WERI-Rb-1 (cell line): Measurements from ENCODE around the gene GMDS.

Source experiments
- DNase-seq: peaks from one replicate; pipeline ENCODE4 v3.0.0-alpha.2; 2020
- H3K27ac ChIP-seq: fragments of 250-450 bp; sonication (Bioruptor Pico); 2 replicates; pipeline ENCODE4 v1.5.1; 2020; ENCODE audit warnings: mild to moderate bottlenecking, moderate library complexity
- H3K27me3 ChIP-seq: fragments of 250-450 bp; sonication (Bioruptor Pico); 2 replicates; pipeline ENCODE4 v1.5.1; 2021; ENCODE audit warnings: mild to moderate bottlenecking, low read depth, moderate library complexity; ENCODE audit not compliant: insufficient read depth, severe bottlenecking
- H3K36me3 ChIP-seq: fragments of 250-450 bp; sonication (Bioruptor Pico); 2 replicates; pipeline ENCODE4 v1.5.1; 2020; ENCODE audit warnings: mild to moderate bottlenecking, moderate library complexity
- H3K4me3 ChIP-seq: 2 replicates; pipeline ENCODE4 v1.5.1; 2011; ENCODE audit warnings: low read depth, mild to moderate bottlenecking, control low read depth, low read length
- H3K9me3 ChIP-seq: fragments of 250-450 bp; sonication (Bioruptor Pico); 2 replicates; pipeline ENCODE4 v1.5.1; 2021; ENCODE audit warnings: mild to moderate bottlenecking, moderate library complexity; ENCODE audit not compliant: severe bottlenecking
- TF ChIP-seq, protein P1 (sequence below): IDR thresholded peaks from 2 replicates; pipeline ENCODE4 v1.5.1; 2011; ENCODE audit warnings: low read depth, mild to moderate bottlenecking, control low read depth, inconsistent platforms, low read length

The GMDS gene

DNA sequence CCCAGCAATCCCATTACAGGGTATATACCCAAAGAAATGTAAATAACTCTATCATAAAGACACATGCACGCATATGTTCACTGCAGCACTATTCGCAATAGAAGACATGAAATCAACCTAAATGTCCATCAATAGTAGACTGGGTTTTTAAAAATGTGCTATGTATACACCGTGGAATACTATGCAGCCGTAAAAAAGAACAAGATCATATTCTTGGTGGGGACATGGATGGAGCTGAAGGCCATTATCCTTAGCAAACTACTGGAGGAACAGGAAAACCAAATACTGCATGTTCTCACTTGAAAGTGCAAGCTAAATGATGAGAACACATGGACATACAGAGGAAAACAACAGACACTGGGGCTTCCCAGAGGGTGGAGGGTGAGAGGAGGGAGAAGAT lies 201.2 kb downstream of the GMDS start:
- Histone ChIP-seq H3K27me3 (no peaks in the 10 kb centered on the region), H3K9me3 (no peaks in the 10 kb centered on the region), H3K4me3 (no peak overlapping the region), H3K36me3 (no peaks in the 10 kb centered on the region), H3K27ac (no peak overlapping the region)
- no peak for DNase-seq
- TF ChIP-seq, protein P1, sequence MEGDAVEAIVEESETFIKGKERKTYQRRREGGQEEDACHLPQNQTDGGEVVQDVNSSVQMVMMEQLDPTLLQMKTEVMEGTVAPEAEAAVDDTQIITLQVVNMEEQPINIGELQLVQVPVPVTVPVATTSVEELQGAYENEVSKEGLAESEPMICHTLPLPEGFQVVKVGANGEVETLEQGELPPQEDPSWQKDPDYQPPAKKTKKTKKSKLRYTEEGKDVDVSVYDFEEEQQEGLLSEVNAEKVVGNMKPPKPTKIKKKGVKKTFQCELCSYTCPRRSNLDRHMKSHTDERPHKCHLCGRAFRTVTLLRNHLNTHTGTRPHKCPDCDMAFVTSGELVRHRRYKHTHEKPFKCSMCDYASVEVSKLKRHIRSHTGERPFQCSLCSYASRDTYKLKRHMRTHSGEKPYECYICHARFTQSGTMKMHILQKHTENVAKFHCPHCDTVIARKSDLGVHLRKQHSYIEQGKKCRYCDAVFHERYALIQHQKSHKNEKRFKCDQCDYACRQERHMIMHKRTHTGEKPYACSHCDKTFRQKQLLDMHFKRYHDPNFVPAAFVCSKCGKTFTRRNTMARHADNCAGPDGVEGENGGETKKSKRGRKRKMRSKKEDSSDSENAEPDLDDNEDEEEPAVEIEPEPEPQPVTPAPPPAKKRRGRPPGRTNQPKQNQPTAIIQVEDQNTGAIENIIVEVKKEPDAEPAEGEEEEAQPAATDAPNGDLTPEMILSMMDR = no peak

DNA sequence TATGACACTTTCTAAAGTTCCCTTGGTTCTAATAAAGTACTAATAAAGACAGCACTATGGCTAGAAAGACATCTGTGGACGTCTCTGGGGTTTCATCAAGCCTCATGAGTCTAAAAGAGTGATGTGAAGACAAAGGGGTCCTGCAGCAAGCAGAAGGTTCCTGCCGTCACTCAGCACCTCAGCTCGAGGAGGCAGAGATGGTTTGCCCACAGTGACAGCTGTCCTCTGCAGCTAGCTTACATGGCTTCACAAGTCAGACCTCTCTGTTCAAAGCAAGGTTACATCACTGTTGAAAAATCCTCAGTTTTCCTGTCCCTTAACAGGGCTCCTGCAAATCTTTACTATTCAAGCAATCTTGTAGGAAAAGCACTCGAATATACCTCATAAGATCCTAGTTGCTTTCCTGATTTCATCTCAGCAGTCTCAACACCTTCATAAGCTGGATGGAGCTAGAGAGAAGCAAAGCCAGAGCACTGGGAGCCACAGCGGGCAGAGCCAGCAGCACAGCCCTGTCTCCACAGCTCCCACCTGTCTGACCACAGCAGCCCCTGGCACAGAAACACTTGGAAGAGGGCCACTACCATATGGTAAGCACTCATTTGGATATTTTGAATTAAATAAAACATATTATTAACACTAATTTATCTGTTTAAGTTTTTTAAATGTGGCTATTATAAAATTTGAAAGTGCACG lies 202.3 kb downstream of the GMDS start:
- TF ChIP-seq, protein P1 = no peak
- Histone ChIP-seq H3K9me3 (no peaks in the 10 kb centered on the region), H3K36me3 (no peaks in the 10 kb centered on the region), H3K27me3 (no peaks in the 10 kb centered on the region), H3K4me3 (no peak overlapping the region), H3K27ac (no peak overlapping the region)
- no peak for DNase-seq

DNA sequence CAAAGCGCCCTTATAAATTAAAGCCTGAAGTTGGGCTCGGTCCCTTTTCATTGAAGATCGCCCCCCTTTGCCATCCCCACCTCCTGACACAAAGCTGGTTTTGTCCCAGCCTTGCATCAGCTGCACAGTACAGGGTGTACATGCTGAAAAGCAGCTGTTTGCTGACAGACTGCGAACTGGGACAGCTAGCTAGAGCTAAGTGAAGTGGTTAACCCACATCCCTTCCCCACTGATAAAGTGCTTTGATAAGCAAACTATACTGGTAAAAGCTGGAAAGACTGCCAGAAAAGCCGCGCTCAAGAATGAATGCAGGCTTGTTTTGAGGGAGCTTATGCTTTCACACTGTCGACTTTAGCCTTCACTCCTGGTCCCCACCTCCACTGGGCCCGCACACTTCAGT lies 207.3 kb downstream of the GMDS start:
- DNase-seq = no peak
- H3K4me3 ChIP-seq = no peak overlapping the region

DNA sequence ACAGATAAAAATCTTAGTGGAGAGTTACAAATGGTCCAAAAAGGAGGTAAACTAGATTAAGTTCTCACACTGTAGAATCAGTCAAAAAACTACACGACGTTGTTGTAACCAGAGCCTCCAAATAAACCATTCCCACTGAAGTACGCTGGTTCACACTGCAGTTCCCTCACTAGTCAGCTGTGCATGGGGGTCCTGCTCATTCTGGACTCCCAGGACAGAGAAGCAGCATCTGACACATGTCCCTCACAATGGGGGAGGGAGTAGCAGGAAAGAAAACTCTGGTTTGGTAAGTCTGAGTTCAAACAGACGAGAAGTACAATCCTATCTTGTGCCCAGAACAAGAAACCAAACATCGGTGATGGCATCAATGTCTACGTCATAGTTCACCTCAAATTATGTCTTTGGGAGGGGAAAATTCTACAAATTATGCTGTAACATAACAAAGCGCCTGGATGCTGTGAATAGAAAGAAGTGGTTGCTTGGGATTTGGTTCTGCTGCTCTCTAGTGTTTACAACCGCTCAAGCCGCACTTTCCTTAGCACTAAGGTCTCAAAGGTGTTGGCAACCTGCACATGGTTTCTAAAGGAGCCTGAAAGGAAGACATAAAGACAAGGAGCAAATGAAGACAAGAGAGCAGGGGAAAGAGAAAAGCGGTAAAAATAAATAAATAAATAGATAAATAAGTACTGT lies 208.0 kb downstream of the GMDS start:
- TF ChIP-seq, protein P1 = peak; percentile 64
- Histone ChIP-seq H3K4me3 (no peak overlapping the region), H3K27me3 (no peaks in the 10 kb centered on the region), H3K36me3 (no peaks in the 10 kb centered on the region), H3K27ac (no peak overlapping the region), H3K9me3 (no peaks in the 10 kb centered on the region)
- peak; percentile 41 for DNase-seq

More for the DNA sequence above, 207.3 kb downstream of the GMDS start:
- Histone ChIP-seq H3K36me3 (no peaks in the 10 kb centered on the region), H3K9me3 (no peaks in the 10 kb centered on the region), H3K27ac (no peak overlapping the region), H3K27me3 (no peaks in the 10 kb centered on the region)
- TF ChIP-seq, protein P1 = no peak

DNA sequence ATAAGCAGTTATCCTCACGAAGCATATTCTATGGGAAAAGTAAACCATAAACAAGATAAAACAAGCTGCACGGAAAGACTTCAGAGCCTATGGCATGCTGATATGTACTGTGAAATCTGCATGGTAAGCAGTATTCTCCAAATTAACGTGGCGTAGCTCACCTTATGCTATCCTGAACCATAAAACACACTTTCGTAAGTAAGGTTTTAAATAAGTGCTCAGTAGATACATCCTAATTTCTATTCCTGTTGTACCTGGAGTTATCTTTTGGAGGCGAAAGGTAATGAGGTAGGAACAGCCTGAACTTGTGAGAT lies 208.7 kb downstream of the GMDS start:
- DNase-seq = no peak
- Histone ChIP-seq H3K27ac (no peak overlapping the region), H3K27me3 (no peaks in the 10 kb centered on the region), H3K9me3 (no peaks in the 10 kb centered on the region), H3K36me3 (no peaks in the 10 kb centered on the region), H3K4me3 (no peak overlapping the region)
- TF ChIP-seq, protein P1 = no peak
